HepG2 (cell line): Measurements from ENCODE around the gene EPB41. TPM values are rescaled to one million over a fixed set of nuclear protein-coding genes. Genes with fewer than 3 reads are reported as not detected.

Source experiments
- ATAC-seq: fragments of 200-7000 bp; cut with Tn5 transposase; 3 replicates; pipeline ENCODE4 v1.9.1; 2020; ENCODE audit warnings: mild to moderate bottlenecking, moderate library complexity
- BruUV-seq: library from RNA; stranded (reverse); fragments of 400-500 nt; replicated peaks from 2 replicates; lab custom pipeline; 2021; lab: Mats Ljungman, UMichigan
- CTCF ChIA-PET: fragments of 300-600 bp; formaldehyde crosslinking; extraction: SDS; loops from one replicate; lab custom pipeline; 2021; ENCODE audit warnings: low total read pairs, inconsistent platforms, low intra/inter-chr PET ratio; lab: Yijun Ruan, JAX
- POLR2A ChIA-PET: fragments of 350-600 bp; sonication (Branson Sonifier 250); formaldehyde crosslinking; loops from one replicate; lab custom pipeline; 2020; ENCODE audit warnings: antibody characterized with exemption, inconsistent platforms; lab: Yijun Ruan, JAX
- DNase-seq: peaks from one replicate; pipeline ENCODE4 v3.0.0-alpha.2; 2015; ENCODE audit warnings: low spot score
- FAIRE-seq: peaks from 3 replicates; lab custom pipeline; 2011; peaks lifted over from hg19 to GRCh38; lab: Jason Lieb, UNC
- H2AFZ ChIP-seq: one replicate; pipeline ENCODE4 v1.6.1; 2011; ENCODE audit warnings: low read length, inconsistent platforms
- H3K27ac ChIP-seq: fragments of 300-600 bp; 3 replicates; pipeline ENCODE4 v1.8.0; 2011; ENCODE audit warnings: mixed run types, mild to moderate bottlenecking, mixed read lengths, low read length, inconsistent platforms; ENCODE audit not compliant: insufficient read depth; ENCODE audit errors: extremely low read length
- H3K27me3 ChIP-seq, 2 experiments: fragments of 200-600 bp in 1 of 2; 2 replicates in 1 of 2; 3 replicates in 1 of 2; pipeline versions ENCODE4 v1.6.0 to v1.8.0; 2011; ENCODE audit warnings: low read length in 2 of 2, mild to moderate bottlenecking in 2 of 2, moderate library complexity in 2 of 2, inconsistent platforms in 1 of 2; ENCODE audit not compliant: insufficient read depth in 2 of 2, control insufficient read depth in 1 of 2
- H3K36me3 ChIP-seq, 2 experiments: fragments of 200-600 bp in 1 of 2; replicated peaks in 1 of 2; 2 replicates in 1 of 2; 3 replicates in 1 of 2; pipeline versions ENCODE4 v1.5.1 to v1.8.0; 2011; ENCODE audit warnings: low read length in 2 of 2, inconsistent platforms in 1 of 2; ENCODE audit not compliant: insufficient read depth in 2 of 2, control insufficient read depth in 1 of 2
- H3K4me1 ChIP-seq: 2 replicates; pipeline ENCODE4 v1.5.1; 2012; ENCODE audit warnings: low read length, inconsistent platforms; ENCODE audit not compliant: insufficient read depth
- H3K4me2 ChIP-seq: 2 replicates; pipeline ENCODE4 v1.6.0; 2011; ENCODE audit warnings: low read depth, low read length, inconsistent platforms
- H3K4me3 ChIP-seq, 3 experiments: fragments of 200-600 bp in 1 of 3; sonication (generic), shearing (Covaris generic) in 1 of 3; replicated peaks in 1 of 3; 2 replicates each; pipeline ENCODE4 v1.5.1; 2011 to 2016; ENCODE audit warnings: low read length in 3 of 3, inconsistent platforms in 2 of 3, low read depth in 2 of 3, mild to moderate bottlenecking in 2 of 3, control low read depth in 1 of 3, mixed read lengths in 1 of 3; ENCODE audit not compliant: insufficient read depth in 1 of 3
- H3K79me2 ChIP-seq: one replicate; pipeline ENCODE4 v1.6.1; 2011; ENCODE audit warnings: low read length, inconsistent platforms; ENCODE audit not compliant: insufficient read depth
- H3K9ac ChIP-seq: 2 replicates; pipeline ENCODE4 v1.6.0; 2011; ENCODE audit warnings: mild to moderate bottlenecking, low read depth, low read length, inconsistent platforms; ENCODE audit not compliant: insufficient read depth
- H3K9me3 ChIP-seq: 2 replicates; pipeline ENCODE4 v1.5.1; 2012; ENCODE audit warnings: mild to moderate bottlenecking, low read length
- H4K20me1 ChIP-seq: 2 replicates; pipeline ENCODE4 v1.6.0; 2011; ENCODE audit warnings: inconsistent platforms, mild to moderate bottlenecking, low read length, moderate library complexity; ENCODE audit not compliant: insufficient read depth
- AGO2 ChIP-seq: fragments of 200-400 bp; formaldehyde crosslinking; optimal IDR thresholded peaks from 2 replicates; pipeline ENCODE3; 2017; ENCODE audit warnings: mild to moderate bottlenecking, low read depth, low read length, moderate library complexity
- MED1 ChIP-seq: sonication (generic); formaldehyde crosslinking; IDR thresholded peaks from 2 replicates; pipeline ENCODE4 v1.4.0; 2020; ENCODE audit warnings: missing genetic modification reagents
- RBM22 ChIP-seq: fragments of 200-400 bp; formaldehyde crosslinking; optimal IDR thresholded peaks from 2 replicates; pipeline ENCODE3; 2017; ENCODE audit warnings: mild to moderate bottlenecking, low read length, moderate library complexity
- RCOR2 ChIP-seq: IDR thresholded peaks from 2 replicates; pipeline ENCODE4 v1.6.1; 2016; ENCODE audit warnings: missing biosample characterization, missing genetic modification reagents
- TCF7L2 ChIP-seq: IDR thresholded peaks from 2 replicates; pipeline ENCODE4 v1.6.1; 2011; ENCODE audit warnings: mild to moderate bottlenecking, low read depth, low read length, moderate library complexity
- TEAD3 ChIP-seq: optimal IDR thresholded peaks from 2 replicates; pipeline ENCODE3; 2016; ENCODE audit warnings: borderline replicate concordance
- WGBS: methylation state at CpG from one replicate; pipeline ENCODE4 v1.1.6; 2017; ENCODE audit warnings: low lambda C conversion rate; 5-methylcytosine and 5-hydroxymethylcytosine counted together
- in situ Hi-C: cut with HindIII; loops from 2 replicates; pipeline ENCODE4 v1.10.0; 2017; ENCODE audit warnings: low pct_unique_long_range_greater_than_20kb; ENCODE audit not compliant: extremely low pct_ligation_motif_present
- intact Hi-C: fragments of 100-400 bp; cut with micrococcal nuclease; formaldehyde crosslinking; loops from one replicate; pipeline ENCODE4 v1.10.0; 2022; ENCODE audit not compliant: unreplicated experiment
- polyA plus RNA-seq, 8 experiments: library from polyadenylated mRNA; depleted of rRNA in 3 of 8; stranded (reverse) in 7 of 8; unstranded in 1 of 8; fragments of >200 nt; fragmentation: Illumina TruSeq in 4 of 8; extraction: Trizol in 4 of 8; gene quantifications; 2 replicates each; pipeline versions ENCODE4 v1.2.1 to v1.2.3, GENCODE V29; 2011 to 2016; ENCODE audit warnings: low read depth in 4 of 8, missing spikeins in 1 of 8, mixed read lengths in 1 of 8; ENCODE audit not compliant: insufficient read depth in 1 of 8
- total RNA-seq, 5 experiments: library from RNA; depleted of rRNA; stranded (reverse); fragments of >200 nt; fragmentation: Illumina TruSeq; extraction: Trizol; gene quantifications; 2 replicates each; pipeline ENCODE4 v1.2.3, GENCODE V29; 2016; ENCODE audit warnings: low read depth in 1 of 5
- TF ChIP-seq, protein P1 (sequence below): sonication (generic); formaldehyde crosslinking; IDR thresholded peaks from 2 replicates; pipeline ENCODE4 v1.5.1; 2020; ENCODE audit warnings: mild to moderate bottlenecking, missing genetic modification reagents, borderline replicate concordance

The EPB41 gene
- total and polyA plus RNA-seq, 2 of the 13 experiments (the other 11 are each of a cell fraction or from before 2014, with no cell fraction given) = 34.5 to 46.7 TPM

DNA sequence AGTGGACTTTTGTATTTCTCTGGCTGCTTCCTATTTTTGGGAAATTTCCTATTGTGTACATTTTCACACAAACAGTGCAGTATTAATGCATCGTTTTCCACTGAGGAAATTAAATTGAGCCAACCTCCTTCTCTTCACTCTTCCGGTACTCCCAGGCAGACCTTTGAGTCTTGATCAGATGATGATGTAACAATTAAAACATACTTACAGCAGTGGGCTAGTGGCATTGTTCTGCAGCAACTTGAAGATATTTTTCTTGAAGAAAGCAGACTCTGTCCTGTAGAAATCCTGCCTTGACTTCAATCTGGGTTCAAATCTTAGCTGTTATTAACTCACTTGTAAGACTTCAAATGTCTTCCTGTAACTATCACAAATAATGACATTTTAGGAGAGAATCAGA, 228.3 kb downstream of the EPB41 start:
- no peak overlapping the region for H3K4me3 ChIP-seq
- H2AFZ ChIP-seq = no peak overlapping the region
- H3K79me2 ChIP-seq = no peaks in the 10 kb centered on the region
- 100% methylated on average over 2 of the region's 2 CpGs for WGBS
- ChIA-PET POLR2A (no interaction called here), CTCF (no interaction called here)
- in situ Hi-C loops (no loop called here), intact Hi-C loops (no loop called here)
- no peak overlapping the region for H3K9ac ChIP-seq
- no peak for DNase-seq
- no peak overlapping the region for H3K27ac ChIP-seq
- no peaks in the 10 kb centered on the region for H4K20me1 ChIP-seq
- TF ChIP-seq, protein P1, sequence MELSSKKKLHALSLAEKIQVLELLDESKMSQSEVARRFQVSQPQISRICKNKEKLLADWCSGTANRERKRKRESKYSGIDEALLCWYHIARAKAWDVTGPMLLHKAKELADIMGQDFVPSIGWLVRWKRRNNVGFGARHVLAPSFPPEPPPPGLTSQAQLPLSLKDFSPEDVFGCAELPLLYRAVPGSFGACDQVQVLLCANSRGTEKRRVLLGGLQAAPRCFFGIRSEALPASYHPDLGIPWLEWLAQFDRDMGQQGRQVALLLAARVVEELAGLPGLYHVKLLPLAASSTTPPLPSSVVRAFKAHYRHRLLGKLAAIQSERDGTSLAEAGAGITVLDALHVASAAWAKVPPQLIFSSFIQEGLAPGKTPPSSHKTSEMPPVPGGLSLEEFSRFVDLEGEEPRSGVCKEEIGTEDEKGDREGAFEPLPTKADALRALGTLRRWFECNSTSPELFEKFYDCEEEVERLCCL (CRISPR knock-in tag) = no peak
- no peak for TF ChIP-seq MED1 (CRISPR knock-in tag)
- no peak for ATAC-seq
- no peak overlapping the region for H3K4me2 ChIP-seq
- peaks cover 2 to 8% of the 10 kb centered on the region in 2 experiments; a peak in 4 of 5 replicates for H3K36me3 ChIP-seq
- no peaks in the 10 kb centered on the region for H3K9me3 ChIP-seq
- no peak for FAIRE-seq
- no peaks in the 10 kb centered on the region for H3K27me3 ChIP-seq
- no TSS peak for BruUV-seq
- peaks cover 32% of the 10 kb centered on the region for H3K4me1 ChIP-seq

DNA sequence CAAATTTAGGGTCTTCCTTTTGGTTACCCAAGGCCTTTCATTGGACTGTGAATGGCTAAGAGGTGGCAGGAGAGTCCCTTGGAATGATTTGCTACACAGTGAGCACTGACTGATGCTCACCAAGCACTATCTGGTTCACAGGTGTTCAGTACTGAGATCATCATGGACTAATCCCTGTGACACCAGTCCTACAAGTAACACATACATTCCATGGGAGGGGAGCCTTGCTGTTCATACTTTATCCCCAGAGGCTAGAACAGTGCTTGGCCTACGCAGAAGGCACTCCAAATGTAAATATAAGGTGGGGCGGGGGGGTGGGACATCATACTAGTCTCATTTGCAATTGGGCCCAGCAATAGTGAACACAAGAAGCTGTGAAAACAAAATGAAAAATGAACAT, 229.8 kb downstream of the EPB41 start:
- no peak overlapping the region for H2AFZ ChIP-seq
- no TSS peak for BruUV-seq
- no peaks in the 10 kb centered on the region for H3K9me3 ChIP-seq
- FAIRE-seq (no peak), DNase-seq (no peak), ATAC-seq (no peak)
- 87% methylated on average over 2 of the region's 2 CpGs for WGBS
- ChIA-PET POLR2A (interaction anchor here (1.0 to 3.2 kb wide), 2 partner anchors 20 to 38 kb away, joined by 4 to 13 read pairs; partner anchors contain the start of genes SRSF4 and TMEM200B), CTCF (no interaction called here)
- no peaks in the 10 kb centered on the region for H4K20me1 ChIP-seq
- peaks cover 7 to 22% of the 10 kb centered on the region in 2 experiments; a peak in 4 of 5 replicates for H3K36me3 ChIP-seq
- in situ Hi-C loops = no loop called here
- intact Hi-C loops = no loop called here
- H3K4me2 ChIP-seq = no peak overlapping the region
- no peaks in the 10 kb centered on the region for H3K27me3 ChIP-seq
- H3K79me2 ChIP-seq = no peaks in the 10 kb centered on the region
- H3K4me1 ChIP-seq = peaks cover 32% of the 10 kb centered on the region
- no peak overlapping the region for H3K9ac ChIP-seq
- H3K4me3 ChIP-seq = no peak overlapping the region
- TF ChIP-seq AGO2 = peak; percentile 12
- TF ChIP-seq RBM22 = peak; percentile 30
- TF ChIP-seq RCOR2 (CRISPR knock-in tag) = no peak
- TF ChIP-seq TEAD3 = peak; percentile 13
- TF ChIP-seq TCF7L2 = no peak
- H3K27ac ChIP-seq = no peak overlapping the region
